Esophagus (tissue), 2 donors: ENCODE measurements around the gene ZNF92. TPM values are rescaled to one million over a fixed set of nuclear protein-coding genes. Genes with fewer than 3 reads are reported as not detected.
"Not testable (repeated sequence)": the region's sequence is repeated elsewhere in the genome, so short reads cannot be mapped to it uniquely, and the experiment has no call there.

Experiments
- H3K27ac ChIP-seq, 2 donors: one replicate each; pipeline ENCODE4 v1.5.1; 2013; ENCODE audit warnings: low read depth in 2 of 2, mild to moderate bottlenecking in 2 of 2, inconsistent platforms in 1 of 2, low read length in 1 of 2, moderate library complexity in 1 of 2
- H3K27me3 ChIP-seq, 2 donors: one replicate each; pipeline ENCODE4 v1.6.1; 2013; ENCODE audit warnings: low read length in 2 of 2, control low read depth in 1 of 2, mild to moderate bottlenecking in 1 of 2; ENCODE audit not compliant: insufficient read depth in 2 of 2, control insufficient read depth in 1 of 2
- H3K36me3 ChIP-seq, 2 donors: one replicate each; pipeline ENCODE4 v1.6.1; 2013; ENCODE audit warnings: low read length in 1 of 2; ENCODE audit not compliant: control insufficient read depth in 2 of 2, insufficient read depth in 2 of 2
- H3K4me1 ChIP-seq, 2 donors: one replicate each; pipeline ENCODE4 v1.6.1; 2013; ENCODE audit warnings: low read length in 1 of 2; ENCODE audit not compliant: control insufficient read depth in 2 of 2, insufficient read depth in 2 of 2
- H3K4me3 ChIP-seq, 2 donors: one replicate each; pipeline ENCODE4 v1.5.1; 2013; ENCODE audit warnings: low read length in 2 of 2, mild to moderate bottlenecking in 2 of 2, low read depth in 1 of 2, moderate library complexity in 1 of 2
- H3K9me3 ChIP-seq, 2 donors: one replicate each; pipeline ENCODE4 v1.6.1; 2013; ENCODE audit warnings: mild to moderate bottlenecking in 2 of 2, low read depth in 1 of 2, low read length in 1 of 2, moderate library complexity in 1 of 2; ENCODE audit not compliant: control insufficient read depth in 2 of 2, insufficient read depth in 1 of 2
- WGBS, 2 donors: extraction: QIAGEN DNeasy Blood & Tissue Kit; methylation state at CpG; one replicate each; pipeline ENCODE4 v1.1.7; 2013; 5-methylcytosine and 5-hydroxymethylcytosine counted together
- polyA plus RNA-seq, 2 donors: library from polyadenylated mRNA; stranded (reverse); fragments of 200-250 nt; gene quantifications; one replicate each; pipeline ENCODE4 v1.2.3, GENCODE V29; 2013
- donor health status: healthy with polysubstance abuse.
- donor health status: Bipolar disorder and iron deficiency.

Gene ZNF92
- polyA plus RNA-seq = 1 to 10 TPM; 3.3 to 8.9 TPM

GRCh38 chr7:65373608-65374351, at the start of gene ZNF92:
ZNF92 (plus strand) TSS chr7:65373855; CDS start chr7:65373998, 143 bp downstream.
- Histone ChIP-seq H3K4me1 (no peaks in the 10 kb centered on the region), H3K36me3 (no peaks in the 10 kb centered on the region), H3K4me3 (peak within 1 kb of the TSS; percentile 84 to 89), H3K9me3 (no peaks in the 10 kb centered on the region), H3K27me3 (no peaks in the 10 kb centered on the region), H3K27ac (peak within 1 kb of the TSS; percentile 93 to 95)
- WGBS, 2 donors = 0% methylated on average over 44 of the region's 44 CpGs

- Histone ChIP-seq H3K4me1 (no peaks in the 10 kb centered on the region), H3K4me3 (no peak overlapping the region), H3K9me3 (no peaks in the 10 kb centered on the region), H3K27ac (no peak overlapping the region), H3K36me3 (no peaks in the 10 kb centered on the region), H3K27me3 (no peaks in the 10 kb centered on the region)
- WGBS, 2 donors = 92 to 94% methylated on average over 5 of the region's 5 CpGs
Observed at GRCh38 chr7:65325793-65326432, 47.7 kb upstream of the ZNF92 start.

- WGBS, 2 donors = 64 to 69% methylated on average over 2 of the region's 2 CpGs
- no peaks in the 10 kb centered on the region for H3K4me1 ChIP-seq
- H3K36me3 ChIP-seq = no peaks in the 10 kb centered on the region
- no peak overlapping the region for H3K4me3 ChIP-seq
- no peaks in the 10 kb centered on the region for H3K9me3 ChIP-seq
- no peak overlapping the region for H3K27ac ChIP-seq
- no peaks in the 10 kb centered on the region for H3K27me3 ChIP-seq
Observed at GRCh38 chr7:65338346-65338745, 35.3 kb upstream of the ZNF92 start.

- H3K27me3 ChIP-seq = no peaks in the 10 kb centered on the region
- 75 to 84% methylated on average over 3 of the region's 3 CpGs for WGBS, 2 donors
- H3K4me3 ChIP-seq = no peak overlapping the region
- H3K27ac ChIP-seq = no peak overlapping the region
- H3K9me3 ChIP-seq = no peaks in the 10 kb centered on the region
- no peaks in the 10 kb centered on the region for H3K4me1 ChIP-seq
- H3K36me3 ChIP-seq = no peaks in the 10 kb centered on the region
Observed at GRCh38 chr7:65339257-65339656, 34.4 kb upstream of the ZNF92 start.

- 85 to 91% methylated on average over 4 of the region's 4 CpGs for whole genome bisulfite sequencing, 2 donors
- Histone ChIP-seq H3K27ac (no peak overlapping the region), H3K4me3 (no peak overlapping the region)
Observed at GRCh38 chr7:65342723-65343629, 30.7 kb upstream of the ZNF92 start.

GRCh38 chr7:65344541-65344940, 29.1 kb upstream of the ZNF92 start:
- 88% methylated on average over 4 of the region's 4 CpGs for WGBS, 2 donors
- not testable (repeated sequence) for H3K27ac ChIP-seq, H3K4me1 ChIP-seq, H3K36me3 ChIP-seq, H3K4me3 ChIP-seq, H3K27me3 ChIP-seq, H3K9me3 ChIP-seq

More at GRCh38 chr7:65342723-65343629, 30.7 kb upstream of the ZNF92 start:
- H3K27me3 ChIP-seq = no peaks in the 10 kb centered on the region
- H3K9me3 ChIP-seq = no peaks in the 10 kb centered on the region
- H3K36me3 ChIP-seq = no peaks in the 10 kb centered on the region
- no peaks in the 10 kb centered on the region for H3K4me1 ChIP-seq

GRCh38 chr7:65354263-65354662, 19.4 kb upstream of the ZNF92 start:
- no peaks in the 10 kb centered on the region for H3K9me3 ChIP-seq

GRCh38 chr7:65369843-65370242, 3.8 kb upstream of the ZNF92 start:
- Histone ChIP-seq H3K4me3 (no peak overlapping the region), H3K9me3 (no peaks in the 10 kb centered on the region), H3K27ac (no peak overlapping the region), H3K36me3 (no peaks in the 10 kb centered on the region), H3K4me1 (no peaks in the 10 kb centered on the region), H3K27me3 (no peaks in the 10 kb centered on the region)
- WGBS, 2 donors = 94 to 97% methylated on average over 3 of the region's 3 CpGs

More at GRCh38 chr7:65354263-65354662, 19.4 kb upstream of the ZNF92 start:
- H3K36me3 ChIP-seq = no peaks in the 10 kb centered on the region
- H3K27ac ChIP-seq = no peak overlapping the region
- H3K4me1 ChIP-seq = no peaks in the 10 kb centered on the region
- no peaks in the 10 kb centered on the region for H3K27me3 ChIP-seq
- H3K4me3 ChIP-seq = no peak overlapping the region
- WGBS, 2 donors = 79 to 94% methylated on average over 4 of the region's 4 CpGs

GRCh38 chr7:65371468-65371867, 2.2 kb upstream of the ZNF92 start:
- Histone ChIP-seq H3K4me1 (no peaks in the 10 kb centered on the region), H3K9me3 (no peaks in the 10 kb centered on the region), H3K27ac (no peak overlapping the region), H3K36me3 (no peaks in the 10 kb centered on the region), H3K27me3 (no peaks in the 10 kb centered on the region), H3K4me3 (no peak overlapping the region)
- 48 to 55% methylated on average over 5 of the region's 5 CpGs for WGBS, 2 donors
